NCI-H345 (cell line): ENCODE data around the gene ORAI2.
A peak's percentile ranks its signal among the peaks of the same experiment; 100 is the strongest.
"Not testable (repeated sequence)": the region's sequence is repeated elsewhere in the genome, so short reads cannot be mapped to it uniquely, and the experiment has no call there.

Source experiments
- DNase-seq: peaks from one replicate; lab custom pipeline; 2025; lab: John Stamatoyannopoulos, UW

ORAI2 gene

GRCh38 chr7:102433219-102434038, at the start of gene ORAI2:
TSS of gene ORAI2 (plus strand) at chr7:102433575. CDS start at chr7:102438957, 5,382 bp downstream.
- DNase-seq, result peak; percentile 79

- DNase-seq, result no peak
Observed at GRCh38 chr7:102387064-102387463, 46.3 kb upstream of the ORAI2 start.

- no peak for DNase-seq
Observed at GRCh38 chr7:102389810-102390209, 43.6 kb upstream of the ORAI2 start.

- DNase-seq, result peak; percentile 76
Observed at GRCh38 chr7:102390697-102391484, 42.5 kb upstream of the ORAI2 start.

- DNase-seq, result no peak
Observed at GRCh38 chr7:102392330-102392729, 41.0 kb upstream of the ORAI2 start.

GRCh38 chr7:102393467-102393866, 39.9 kb upstream of the ORAI2 start:
- DNase-seq, result no peak

- peak; percentile 35 for DNase-seq
Observed at GRCh38 chr7:102395592-102395872, 37.8 kb upstream of the ORAI2 start.

- DNase-seq, result peak; percentile 95
Observed at GRCh38 chr7:102395873-102396709, 37.3 kb upstream of the ORAI2 start, which contains the start of gene PRKRIP1. TSS of gene PRKRIP1 (plus strand) at chr7:102396363. CDS start at chr7:102396412, 49 bp downstream.

- no peak for DNase-seq
Observed at GRCh38 chr7:102396710-102397019, 36.7 kb upstream of the ORAI2 start.

GRCh38 chr7:102398543-102398942, 34.8 kb upstream of the ORAI2 start:
- no peak for DNase-seq

- DNase-seq, result no peak
Observed at GRCh38 chr7:102400360-102400759, 33.0 kb upstream of the ORAI2 start.

- no peak for DNase-seq
Observed at GRCh38 chr7:102403563-102403962, 29.8 kb upstream of the ORAI2 start.

GRCh38 chr7:102404005-102404861, 29.1 kb upstream of the ORAI2 start:
- peak; percentile 19 for DNase-seq

GRCh38 chr7:102404862-102405188, 28.6 kb upstream of the ORAI2 start:
- DNase-seq, result not testable (repeated sequence)

- DNase-seq, result no peak
Observed at GRCh38 chr7:102407910-102408309, 25.5 kb upstream of the ORAI2 start.

GRCh38 chr7:102408530-102408929, 24.8 kb upstream of the ORAI2 start:
- DNase-seq, result not testable (repeated sequence)

- DNase-seq, result no peak
Observed at GRCh38 chr7:102409340-102409739, 24.0 kb upstream of the ORAI2 start.

- no peak for DNase-seq
Observed at GRCh38 chr7:102410123-102410522, 23.3 kb upstream of the ORAI2 start.

GRCh38 chr7:102410918-102411317, 22.5 kb upstream of the ORAI2 start:
- no peak for DNase-seq

- no peak for DNase-seq
Observed at GRCh38 chr7:102412548-102412947, 20.8 kb upstream of the ORAI2 start.

GRCh38 chr7:102413091-102413490, 20.3 kb upstream of the ORAI2 start:
- no peak for DNase-seq

- no peak for DNase-seq
Observed at GRCh38 chr7:102413611-102414010, 19.8 kb upstream of the ORAI2 start.
